HCT116 (cell line): ENCODE results near the gene TBX4.

ENCODE experiments used
- CEBPB ChIP-seq: IDR thresholded peaks from 2 replicates; pipeline ENCODE4 v1.6.1; 2012; ENCODE audit warnings: low read depth
- EZH2phosphoT487 ChIP-seq: fragments of 200-600 bp; IDR thresholded peaks from 2 replicates; pipeline ENCODE4 v1.6.1; 2018; ENCODE audit warnings: antibody characterized with exemption, borderline replicate concordance
- JUND ChIP-seq: IDR thresholded peaks from 2 replicates; pipeline ENCODE4 v1.6.1; 2012
- POLR2A ChIP-seq: IDR thresholded peaks from 2 replicates; pipeline ENCODE4 v1.7.0; 2011; ENCODE audit warnings: borderline replicate concordance; ENCODE audit not compliant: insufficient read depth, insufficient read length; ENCODE audit errors: extremely low read depth
- SRF ChIP-seq: IDR thresholded peaks from 2 replicates; pipeline ENCODE4 v1.6.1; 2012; ENCODE audit warnings: low read depth
- TCF7L2 ChIP-seq: IDR thresholded peaks from 2 replicates; pipeline ENCODE4 v1.7.0; 2011; ENCODE audit warnings: borderline replicate concordance, inconsistent platforms; ENCODE audit not compliant: insufficient read depth, insufficient read length; ENCODE audit errors: extremely low read depth
- ZFX ChIP-seq: fragments of 450-650 bp; IDR thresholded peaks from 2 replicates; pipeline ENCODE4 v1.6.1; 2017
- TF ChIP-seq, protein P1 (sequence below), 3 experiments: fragments of 200-600 bp in 1 of 3; sonication (generic) in 1 of 3; IDR thresholded peaks in 2 of 3; conservative IDR thresholded peaks in 1 of 3; 2 replicates each; pipeline ENCODE4 v1.5.1; 2012 to 2017; ENCODE audit warnings: low read depth in 2 of 3, low read length in 2 of 3, antibody characterized with exemption in 1 of 3, borderline replicate concordance in 1 of 3, control low read depth in 1 of 3, mild to moderate bottlenecking in 1 of 3, mixed read lengths in 1 of 3, mixed run types in 1 of 3, moderate library complexity in 1 of 3; ENCODE audit not compliant: insufficient read depth in 1 of 3

DNA sequence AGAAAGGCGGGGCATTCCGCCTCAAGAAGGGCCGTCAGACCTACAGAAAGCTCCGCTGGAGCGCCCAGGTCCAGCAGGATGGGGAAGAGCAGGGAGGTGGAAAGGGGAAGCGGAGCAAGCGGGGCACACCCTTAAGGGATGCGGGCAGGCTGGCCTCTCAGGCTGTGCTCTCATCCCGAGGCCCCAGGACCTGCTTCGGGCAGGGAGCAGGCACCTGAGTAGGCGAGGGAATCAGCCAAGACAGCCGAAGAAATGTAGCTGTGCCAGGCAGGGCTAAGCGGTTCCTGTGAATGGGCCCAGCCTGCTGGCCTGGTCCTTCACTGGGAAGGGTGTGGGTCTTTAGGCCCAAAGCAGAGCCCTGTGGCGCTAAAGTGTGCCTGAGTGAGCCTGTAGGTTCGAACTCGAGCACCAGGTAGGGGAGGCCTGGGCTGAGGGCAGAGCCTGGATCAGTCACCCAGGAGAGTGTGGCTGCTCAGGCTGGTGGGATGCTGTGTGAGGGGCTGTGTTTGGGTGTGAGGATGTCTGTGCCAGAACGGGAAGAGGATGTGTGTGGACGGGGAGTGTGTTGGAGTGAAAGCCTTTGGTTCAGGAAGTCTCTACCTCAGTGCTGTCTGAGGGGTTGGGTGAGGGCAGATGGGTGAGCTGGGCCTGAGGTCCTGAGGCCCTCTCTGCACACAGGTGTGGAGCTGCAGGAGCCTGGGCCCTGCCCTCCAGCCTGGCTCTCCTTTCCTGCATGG is 3.3 kb downstream of the TBX4 start:
- TF ChIP-seq, protein P1, sequence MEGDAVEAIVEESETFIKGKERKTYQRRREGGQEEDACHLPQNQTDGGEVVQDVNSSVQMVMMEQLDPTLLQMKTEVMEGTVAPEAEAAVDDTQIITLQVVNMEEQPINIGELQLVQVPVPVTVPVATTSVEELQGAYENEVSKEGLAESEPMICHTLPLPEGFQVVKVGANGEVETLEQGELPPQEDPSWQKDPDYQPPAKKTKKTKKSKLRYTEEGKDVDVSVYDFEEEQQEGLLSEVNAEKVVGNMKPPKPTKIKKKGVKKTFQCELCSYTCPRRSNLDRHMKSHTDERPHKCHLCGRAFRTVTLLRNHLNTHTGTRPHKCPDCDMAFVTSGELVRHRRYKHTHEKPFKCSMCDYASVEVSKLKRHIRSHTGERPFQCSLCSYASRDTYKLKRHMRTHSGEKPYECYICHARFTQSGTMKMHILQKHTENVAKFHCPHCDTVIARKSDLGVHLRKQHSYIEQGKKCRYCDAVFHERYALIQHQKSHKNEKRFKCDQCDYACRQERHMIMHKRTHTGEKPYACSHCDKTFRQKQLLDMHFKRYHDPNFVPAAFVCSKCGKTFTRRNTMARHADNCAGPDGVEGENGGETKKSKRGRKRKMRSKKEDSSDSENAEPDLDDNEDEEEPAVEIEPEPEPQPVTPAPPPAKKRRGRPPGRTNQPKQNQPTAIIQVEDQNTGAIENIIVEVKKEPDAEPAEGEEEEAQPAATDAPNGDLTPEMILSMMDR (IDR thresholded peaks at IDR 0.05 in 2 of 3, conservative IDR thresholded peaks at IDR 0.05 in 1 of 3; ENCODE audit: borderline replicate concordance in 1 of 3, insufficient read depth in 1 of 3, low read depth in 2 of 3, low read length in 2 of 3) = no peak
- TF ChIP-seq EZH2phosphoT487 = no peak
- no peak for TF ChIP-seq SRF
- no peak for TF ChIP-seq JUND
- TF ChIP-seq POLR2A = no peak
- TF ChIP-seq ZFX = no peak
- no peak for TF ChIP-seq CEBPB
- TF ChIP-seq TCF7L2 = no peak
